T-cell (primary cell): Measurements from ENCODE around the gene FZD10. TPM values are rescaled to one million over a fixed set of nuclear protein-coding genes. Genes with fewer than 3 reads are reported as not detected.

Source experiments
- ATAC-seq, 4 experiments: fragments of 200-7000 bp in 3 of 4; fragments of 150-1000 bp in 1 of 4; cut with Tn5 transposase; replicated peaks in 1 of 4; 1 replicate in 3 of 4; 2 replicates in 1 of 4; pipeline ENCODE4 v1.10.0; 2021; ENCODE audit warnings: moderate library complexity in 3 of 4, mild to moderate bottlenecking in 2 of 4, moderate number of reproducible peaks in 1 of 4
- CTCF ChIA-PET, 2 donors: fragments of 300-600 bp; sonication (Branson Sonifier 250); formaldehyde crosslinking; loops; one replicate each; lab custom pipeline; 2022; ENCODE audit warnings: antibody characterized with exemption in 2 of 2; lab: Charles Lee
- POLR2A ChIA-PET, 2 donors: fragments of 300-600 bp; sonication (Branson Sonifier 250); formaldehyde crosslinking; loops; one replicate each; lab custom pipeline; 2022; ENCODE audit warnings: antibody characterized with exemption in 2 of 2; lab: Charles Lee
- DNase-seq, 35 experiments: peaks; one replicate each; pipeline versions ENCODE4 v3.0.0 to v3.0.0-alpha.2; 2013 to 2023
- H3K27ac ChIP-seq: one replicate; pipeline ENCODE4 v1.5.1; 2013; ENCODE audit warnings: low read length
- H3K27me3 ChIP-seq, 2 experiments: replicated peaks in 1 of 2; 1 replicate in 1 of 2; 2 replicates in 1 of 2; pipeline versions ENCODE4 v1.6.1 to v1.7.0; 2013; ENCODE audit warnings: low read length in 1 of 2, mixed read lengths in 1 of 2; ENCODE audit not compliant: control insufficient read depth in 2 of 2, insufficient read depth in 2 of 2; ENCODE audit errors: extremely low read depth in 1 of 2
- H3K36me3 ChIP-seq, 2 donors: 1 replicate in 1 of 2; 2 replicates in 1 of 2; pipeline versions ENCODE4 v1.6.1 to v1.7.0; 2013; ENCODE audit warnings: low read length in 1 of 2; ENCODE audit not compliant: control insufficient read depth in 2 of 2, insufficient read depth in 1 of 2; ENCODE audit errors: extremely low read depth in 1 of 2
- H3K4me1 ChIP-seq, 2 experiments: 1 replicate in 1 of 2; 2 replicates in 1 of 2; pipeline versions ENCODE4 v1.6.1 to v1.7.0; 2013; ENCODE audit warnings: low read length in 2 of 2, mixed read lengths in 1 of 2; ENCODE audit not compliant: insufficient read depth in 2 of 2, control insufficient read depth in 1 of 2; ENCODE audit errors: extremely low read depth in 1 of 2
- H3K4me3 ChIP-seq, 2 donors: 1 replicate in 1 of 2; 2 replicates in 1 of 2; pipeline versions ENCODE4 v1.5.1 to v1.7.0; 2013; ENCODE audit warnings: mild to moderate bottlenecking in 2 of 2, low read length in 1 of 2, moderate library complexity in 1 of 2; ENCODE audit not compliant: control insufficient read depth in 1 of 2; ENCODE audit errors: extremely low read depth in 1 of 2
- H3K9me3 ChIP-seq: 2 replicates; pipeline ENCODE4 v1.7.0; 2013
- H3K27ac Mint-ChIP-seq, 2 donors: one replicate each; pipeline ENCODE4 v1.8.0; 2020 to 2021; ENCODE audit warnings: mild to moderate bottlenecking in 2 of 2, mixed read lengths in 2 of 2
- H3K27me3 Mint-ChIP-seq, 2 donors: one replicate each; pipeline ENCODE4 v1.8.0; 2021 to 2022; ENCODE audit warnings: mixed read lengths in 2 of 2
- H3K36me3 Mint-ChIP-seq: one replicate; pipeline ENCODE4 v1.8.0; 2021; ENCODE audit warnings: mixed read lengths
- H3K4me1 Mint-ChIP-seq, 3 donors: one replicate each; pipeline ENCODE4 v1.8.0; 2020 to 2022; ENCODE audit warnings: mixed read lengths in 3 of 3, mild to moderate bottlenecking in 1 of 3
- H3K4me3 Mint-ChIP-seq, 3 donors: one replicate each; pipeline ENCODE4 v1.8.0; 2020 to 2022; ENCODE audit warnings: mild to moderate bottlenecking in 3 of 3, mixed read lengths in 3 of 3, moderate library complexity in 3 of 3
- H3K9me3 Mint-ChIP-seq, 3 donors: one replicate each; pipeline ENCODE4 v1.8.0; 2020 to 2022; ENCODE audit warnings: mixed read lengths in 3 of 3
- WGBS: methylation state at CpG from one replicate; pipeline ENCODE4 v1.1.5; 2013; ENCODE audit warnings: missing lambda C conversion rate; ENCODE audit not compliant: insufficient coverage; 5-methylcytosine and 5-hydroxymethylcytosine counted together
- total RNA-seq, 35 experiments: library from RNA in 6 of 35; stranded (reverse) in 6 of 35; fragments of 120-200 nt in 1 of 35; gene quantifications; one replicate each; pipeline versions ENCODE4 v1.2.1 to v1.2.4 and lab custom pipeline; 2013 to 2026

The FZD10 gene
- total RNA-seq, 5 donors from 2014 or later (not counting 1 experiment from before 2014, with no cell fraction given), result not detected

- Histone ChIP-seq H3K4me3 (no peak overlapping the region), H3K36me3 (no peaks in the 10 kb centered on the region), H3K27ac (no peak overlapping the region), H3K4me1 (no peaks in the 10 kb centered on the region), H3K27me3 (peaks cover 0 to 21% of the 10 kb centered on the region in 2 experiments), H3K9me3 (no peaks in the 10 kb centered on the region)
- no peak overlapping the region for H3K4me3 Mint-ChIP-seq
- WGBS, result 75% methylated on average over 5 of the region's 6 CpGs
- no peak overlapping the region for H3K27ac Mint-ChIP-seq
- H3K36me3 Mint-ChIP-seq, result no peaks in the 10 kb centered on the region
- no peak for ATAC-seq
- no peak for DNase-seq
- ChIA-PET POLR2A (interaction anchor here in 1 of 2 donors (0.5 kb wide), 1 partner anchor 41 kb away, joined by 4 read pairs; no protein-coding TSS in a partner anchor), CTCF (no interaction called here)
- H3K27me3 Mint-ChIP-seq, result peaks cover 6 to 7% of the 10 kb centered on the region in 2 donors
- no peaks in the 10 kb centered on the region for H3K4me1 Mint-ChIP-seq
- H3K9me3 Mint-ChIP-seq, result no peaks in the 10 kb centered on the region
Measured at GRCh38 chr12:130118181-130118580, 44.1 kb upstream of the FZD10 start.

- 93% methylated on average over 12 of the region's 27 CpGs for WGBS
- DNase-seq (no peak), ATAC-seq (no peak)
- Histone ChIP-seq H3K27me3 (peaks cover 0 to 21% of the 10 kb centered on the region in 2 experiments), H3K4me3 (no peak overlapping the region), H3K27ac (no peak overlapping the region), H3K36me3 (no peaks in the 10 kb centered on the region), H3K4me1 (no peaks in the 10 kb centered on the region), H3K9me3 (no peaks in the 10 kb centered on the region)
- no peaks in the 10 kb centered on the region for H3K9me3 Mint-ChIP-seq
- H3K4me3 Mint-ChIP-seq, result no peak overlapping the region
- CTCF ChIA-PET, result no interaction called here
- no peaks in the 10 kb centered on the region for H3K4me1 Mint-ChIP-seq
- H3K36me3 Mint-ChIP-seq, result no peaks in the 10 kb centered on the region
- no peak overlapping the region for H3K27ac Mint-ChIP-seq
- peaks cover 5% of the 10 kb centered on the region in 2 donors for H3K27me3 Mint-ChIP-seq
- POLR2A ChIA-PET, result no interaction called here
Measured at GRCh38 chr12:130119241-130119861, 42.9 kb upstream of the FZD10 start.

DNA sequence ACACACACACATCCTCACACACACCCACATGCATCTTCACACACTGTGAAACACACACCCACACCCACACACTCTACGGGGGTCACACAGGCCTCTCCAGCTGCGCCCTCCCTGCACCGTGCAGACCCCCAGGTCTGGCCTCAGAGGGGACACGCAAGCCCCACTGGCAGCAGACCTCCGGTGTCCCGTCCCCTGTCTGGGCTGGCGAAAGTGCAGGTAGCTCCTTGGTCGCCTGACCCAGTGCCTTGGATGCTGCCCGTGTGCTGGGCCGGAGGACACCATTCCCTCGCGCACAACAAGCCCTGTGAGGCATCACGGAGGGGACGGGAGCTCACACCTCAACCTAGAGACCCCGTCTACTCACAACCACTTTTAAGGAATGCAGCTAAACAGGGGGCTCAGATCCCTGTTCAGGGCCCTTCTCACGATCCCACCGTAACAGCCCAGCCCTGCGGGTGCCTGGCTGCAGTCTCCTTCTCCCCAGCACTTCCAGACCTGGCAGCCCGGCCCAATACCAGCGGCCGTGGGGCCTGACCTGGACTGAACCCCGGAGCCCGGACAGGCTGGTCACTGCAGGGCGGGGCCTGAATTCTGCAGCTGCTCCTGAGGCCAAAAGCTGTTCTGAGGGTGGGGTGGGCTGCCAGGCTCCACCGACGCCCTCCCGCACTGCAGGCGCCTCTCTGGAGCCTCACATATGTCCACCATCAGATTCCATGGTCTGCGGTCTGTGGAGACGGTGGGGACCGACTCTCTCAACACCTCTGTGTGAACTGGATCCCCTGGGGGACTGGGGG, 42.1 kb upstream of the FZD10 start:
- no peak overlapping the region for H3K4me3 Mint-ChIP-seq
- ChIA-PET POLR2A (no interaction called here), CTCF (no interaction called here)
- Histone ChIP-seq H3K4me1 (no peaks in the 10 kb centered on the region), H3K27me3 (peaks cover 0 to 21% of the 10 kb centered on the region in 2 experiments), H3K27ac (no peak overlapping the region), H3K4me3 (no peak overlapping the region), H3K36me3 (no peaks in the 10 kb centered on the region), H3K9me3 (no peaks in the 10 kb centered on the region)
- H3K4me1 Mint-ChIP-seq, result no peaks in the 10 kb centered on the region
- no peaks in the 10 kb centered on the region for H3K9me3 Mint-ChIP-seq
- DNase-seq (no peak), ATAC-seq (no peak)
- H3K27me3 Mint-ChIP-seq, result peaks cover 5% of the 10 kb centered on the region in 2 donors
- WGBS, result 81% methylated on average over 18 of the region's 31 CpGs
- no peaks in the 10 kb centered on the region for H3K36me3 Mint-ChIP-seq
- no peak overlapping the region for H3K27ac Mint-ChIP-seq

GRCh38 chr12:130121226-130122000, 40.9 kb upstream of the FZD10 start:
- no peaks in the 10 kb centered on the region for H3K4me1 Mint-ChIP-seq
- ChIA-PET CTCF (no interaction called here), POLR2A (no interaction called here)
- Histone ChIP-seq H3K27ac (no peak overlapping the region), H3K27me3 (peaks cover 0 to 21% of the 10 kb centered on the region in 2 experiments), H3K36me3 (no peaks in the 10 kb centered on the region), H3K4me3 (no peak overlapping the region), H3K9me3 (no peaks in the 10 kb centered on the region), H3K4me1 (no peaks in the 10 kb centered on the region)
- ATAC-seq (no peak), DNase-seq (no peak)
- H3K36me3 Mint-ChIP-seq, result no peaks in the 10 kb centered on the region
- H3K9me3 Mint-ChIP-seq, result no peaks in the 10 kb centered on the region
- H3K4me3 Mint-ChIP-seq, result no peak overlapping the region
- H3K27me3 Mint-ChIP-seq, result peaks cover 5% of the 10 kb centered on the region in 2 donors
- no peak overlapping the region for H3K27ac Mint-ChIP-seq
- WGBS, result 52% methylated on average over 6 of the region's 11 CpGs

DNA sequence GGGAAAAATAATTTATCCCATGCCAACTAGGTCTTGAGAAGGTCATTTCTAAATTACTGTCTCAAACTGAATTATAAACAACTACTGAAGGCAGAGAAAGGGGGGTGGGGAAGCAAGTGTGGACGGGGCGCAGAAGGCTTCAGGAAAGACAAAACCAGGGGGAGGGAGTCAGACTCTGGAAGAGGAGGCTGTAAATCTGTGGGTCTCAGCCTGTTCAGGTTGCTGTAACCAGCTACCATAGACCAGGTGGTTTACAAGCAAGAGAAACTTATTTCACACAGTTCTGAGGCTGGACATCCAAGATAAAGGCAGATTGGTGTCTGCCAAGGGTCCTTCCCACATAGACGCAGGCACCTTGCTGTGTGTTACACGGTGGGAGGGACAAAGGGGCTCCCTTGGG, 39.9 kb upstream of the FZD10 start:
- 68% methylated on average over 2 of the region's 4 CpGs for WGBS
- CTCF ChIA-PET, result no interaction called here
- no peak for ATAC-seq

GRCh38 chr12:130124106-130124505, 38.2 kb upstream of the FZD10 start:
- 76% methylated on average over 2 of the region's 4 CpGs for WGBS
- Mint-ChIP-seq H3K36me3 (no peaks in the 10 kb centered on the region), H3K4me1 (no peaks in the 10 kb centered on the region), H3K4me3 (no peak overlapping the region), H3K27me3 (peaks cover 5% of the 10 kb centered on the region in 2 donors), H3K9me3 (no peaks in the 10 kb centered on the region), H3K27ac (no peak overlapping the region)
- Histone ChIP-seq H3K27me3 (peaks cover 0 to 12% of the 10 kb centered on the region in 2 experiments), H3K27ac (no peak overlapping the region), H3K9me3 (no peaks in the 10 kb centered on the region), H3K36me3 (no peaks in the 10 kb centered on the region), H3K4me3 (no peak overlapping the region), H3K4me1 (no peaks in the 10 kb centered on the region)
- DNase-seq (no peak), ATAC-seq (no peak)
- ChIA-PET POLR2A (no interaction called here), CTCF (interaction anchor here in 1 of 2 donors (0.6 kb wide), 1 partner anchor 12 kb away, joined by 4 read pairs; no protein-coding TSS in a partner anchor)

More for the DNA sequence above, 39.9 kb upstream of the FZD10 start:
- POLR2A ChIA-PET, result no interaction called here
- Mint-ChIP-seq H3K4me1 (no peaks in the 10 kb centered on the region), H3K27me3 (peaks cover 5% of the 10 kb centered on the region in 2 donors), H3K36me3 (no peaks in the 10 kb centered on the region), H3K4me3 (no peak overlapping the region), H3K27ac (no peak overlapping the region), H3K9me3 (no peaks in the 10 kb centered on the region)
- no peaks in the 10 kb centered on the region for H3K4me1 ChIP-seq
- H3K36me3 ChIP-seq, result no peaks in the 10 kb centered on the region
- H3K27me3 ChIP-seq, result peaks cover 0 to 21% of the 10 kb centered on the region in 2 experiments
- no peak for DNase-seq
- H3K27ac ChIP-seq, result no peak overlapping the region
- H3K4me3 ChIP-seq, result no peak overlapping the region
- no peaks in the 10 kb centered on the region for H3K9me3 ChIP-seq
